Activated T-cell treated with anti-CD3 and anti-CD28 coated beads, Interleukin-2, amount 50 U/mL, for 48 hours (primary cell): ENCODE data around the gene FUCA2.
"Not testable (repeated sequence)": the region's sequence is repeated elsewhere in the genome, so short reads cannot be mapped to it uniquely, and the experiment has no call there.

Source experiments
- DNase-seq, 2 experiments: peaks; one replicate each; pipeline ENCODE4 v3.0.0-alpha.2; 2020

FUCA2 gene

GRCh38 chr6:143490775-143491174 lies 20.7 kb downstream of the FUCA2 start:
- no peak for DNase-seq

GRCh38 chr6:143490244-143490643 lies 21.3 kb downstream of the FUCA2 start:
- no peak for DNase-seq

DNA sequence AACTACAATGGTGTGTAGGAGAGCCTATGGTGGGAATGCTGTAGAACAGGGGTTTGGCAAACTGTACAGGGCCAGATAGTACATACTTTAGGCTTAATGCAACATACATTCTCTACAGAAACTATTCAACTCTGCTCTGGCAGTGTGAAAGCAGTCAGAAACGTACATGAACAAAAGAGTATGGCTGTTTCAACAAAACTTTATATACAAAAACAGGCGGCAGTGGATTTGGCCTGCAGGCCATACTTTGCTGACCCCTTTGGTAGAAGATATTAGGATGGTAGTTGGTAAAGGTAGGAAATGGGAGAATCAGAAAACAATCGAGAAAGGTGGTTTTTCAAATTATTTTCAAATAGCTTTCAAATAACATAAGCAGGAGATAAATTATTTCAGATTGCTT lies 24.8 kb downstream of the FUCA2 start:
- no peak for DNase-seq

GRCh38 chr6:143485967-143486366 lies 25.6 kb downstream of the FUCA2 start:
- no peak for DNase-seq

DNA sequence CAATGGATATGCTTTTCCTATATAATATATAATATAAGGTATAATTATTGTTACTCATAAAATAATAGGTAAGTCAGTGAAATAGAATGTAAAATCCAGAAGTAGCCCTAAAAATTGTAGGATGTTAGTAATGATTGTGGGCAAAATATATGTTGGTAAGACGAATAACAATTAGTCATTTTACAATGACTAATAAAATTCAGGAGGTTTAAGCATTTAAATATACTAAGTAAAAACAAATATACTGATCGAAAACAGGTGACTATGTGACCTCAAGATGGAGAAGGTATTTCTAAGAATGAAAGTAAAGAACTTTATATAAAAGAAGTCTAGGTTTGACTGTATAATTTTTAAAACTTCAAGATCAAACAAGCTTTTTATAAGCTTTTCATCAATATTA lies 28.9 kb downstream of the FUCA2 start:
- DNase-seq: no peak

DNA sequence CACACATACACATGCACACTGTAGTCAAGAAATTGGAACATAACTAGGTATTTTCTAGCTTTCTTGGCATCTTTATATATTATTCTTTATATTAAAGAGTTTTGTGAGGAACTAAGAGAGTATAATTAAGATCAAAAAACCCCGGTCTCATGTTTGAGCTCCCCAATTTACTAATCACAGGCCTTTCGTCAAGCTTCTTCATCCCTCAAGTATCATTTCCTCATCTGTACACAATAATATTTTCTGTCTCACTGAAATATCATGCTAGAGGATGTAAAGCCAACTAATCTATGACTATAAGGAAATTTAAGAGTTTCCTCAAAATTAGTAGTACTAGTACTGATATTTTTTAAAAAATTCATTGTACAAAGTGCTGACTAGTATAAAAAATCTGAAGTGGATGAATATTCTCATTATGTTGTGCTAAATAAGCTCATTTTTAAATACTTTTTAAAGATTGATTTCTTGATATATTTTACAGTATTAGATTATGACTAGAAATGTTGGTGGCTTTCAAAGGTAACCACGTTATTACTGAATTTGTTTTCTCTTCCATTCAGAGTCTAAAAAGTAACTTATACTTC lies 32.9 kb downstream of the FUCA2 start:
- no peak for DNase-seq

DNA sequence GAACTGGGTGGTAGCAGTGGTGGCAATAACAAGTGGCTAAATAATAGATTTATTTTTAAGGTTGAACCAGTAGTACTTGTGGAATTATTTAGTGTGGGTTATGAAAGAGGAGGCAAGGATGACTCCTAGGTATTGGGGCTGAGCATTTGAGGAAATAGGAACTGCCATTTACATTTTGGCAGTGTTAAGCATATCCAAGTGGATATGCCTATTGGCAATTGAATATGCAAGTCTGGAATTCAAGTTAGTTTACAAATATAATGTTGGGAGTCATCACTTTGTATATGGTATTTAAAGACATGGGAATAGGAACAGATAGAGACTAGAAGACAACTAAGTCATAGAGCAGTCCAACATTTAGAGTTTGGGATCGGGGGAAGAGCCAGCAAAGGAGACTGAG lies 35.0 kb downstream of the FUCA2 start:
- no peak for DNase-seq

GRCh38 chr6:143471822-143472221 lies 39.7 kb downstream of the FUCA2 start:
- no peak for DNase-seq

GRCh38 chr6:143468823-143469222 lies 42.7 kb downstream of the FUCA2 start:
- not testable (repeated sequence) for DNase-seq

GRCh38 chr6:143468026-143468425 lies 43.5 kb downstream of the FUCA2 start:
- no peak for DNase-seq

DNA sequence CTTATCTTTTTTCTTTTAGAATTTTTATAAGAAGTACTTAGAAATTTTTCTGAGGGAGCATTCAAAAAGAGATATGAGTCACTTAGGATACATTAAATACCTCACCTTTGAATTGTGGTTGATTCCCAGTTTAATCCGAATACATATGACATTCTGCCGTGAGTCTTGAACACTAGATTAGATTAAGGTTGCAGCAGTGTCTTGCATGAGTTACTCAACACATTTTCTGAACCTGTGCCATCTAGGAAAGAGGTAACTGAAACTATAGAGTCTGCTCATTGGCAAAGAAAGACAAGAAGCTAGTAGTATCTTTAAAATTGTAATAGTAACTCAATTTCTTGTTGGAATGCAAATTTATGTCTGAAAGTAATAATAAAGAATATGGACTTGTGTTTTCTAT lies 46.0 kb downstream of the FUCA2 start:
- no peak for DNase-seq

DNA sequence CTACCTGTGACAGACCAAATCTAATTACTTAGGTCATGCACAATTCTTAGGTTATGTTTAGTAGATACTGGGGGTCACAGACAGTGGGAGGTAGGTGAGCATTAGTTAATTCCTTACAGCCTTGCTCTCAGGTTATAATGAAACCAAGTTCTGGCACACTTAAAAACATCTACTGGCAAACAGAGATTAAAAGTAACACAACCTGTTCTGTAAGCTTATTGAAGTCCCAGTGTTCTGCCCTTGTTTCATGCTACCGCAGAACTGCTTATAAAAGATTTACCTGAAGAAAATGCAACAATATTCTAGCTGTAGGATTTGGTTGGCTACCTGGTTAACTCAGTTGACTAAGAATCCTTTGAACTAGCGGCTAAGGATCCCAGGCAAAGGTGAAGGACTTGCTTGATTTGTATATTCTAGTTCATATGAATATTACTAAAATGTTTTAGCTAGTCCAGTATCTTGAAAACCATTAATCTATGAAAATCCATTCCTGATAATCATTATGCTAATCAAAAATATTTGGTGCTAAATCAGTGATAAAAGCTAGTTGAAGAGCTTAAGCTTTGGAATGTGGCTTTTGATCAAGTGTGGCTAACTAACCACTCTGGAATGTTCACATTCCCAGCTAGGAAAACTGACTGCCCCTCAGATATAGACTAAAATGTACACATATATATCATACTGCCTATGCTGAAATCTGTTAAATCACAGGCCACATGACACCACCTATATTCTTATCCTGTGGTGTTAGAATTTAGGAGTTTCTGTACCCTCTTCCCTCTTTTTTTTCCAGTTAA lies 53.8 kb downstream of the FUCA2 start:
- DNase-seq: no peak

GRCh38 chr6:143451531-143451930 lies 60.0 kb downstream of the FUCA2 start:
- DNase-seq: no peak

DNA sequence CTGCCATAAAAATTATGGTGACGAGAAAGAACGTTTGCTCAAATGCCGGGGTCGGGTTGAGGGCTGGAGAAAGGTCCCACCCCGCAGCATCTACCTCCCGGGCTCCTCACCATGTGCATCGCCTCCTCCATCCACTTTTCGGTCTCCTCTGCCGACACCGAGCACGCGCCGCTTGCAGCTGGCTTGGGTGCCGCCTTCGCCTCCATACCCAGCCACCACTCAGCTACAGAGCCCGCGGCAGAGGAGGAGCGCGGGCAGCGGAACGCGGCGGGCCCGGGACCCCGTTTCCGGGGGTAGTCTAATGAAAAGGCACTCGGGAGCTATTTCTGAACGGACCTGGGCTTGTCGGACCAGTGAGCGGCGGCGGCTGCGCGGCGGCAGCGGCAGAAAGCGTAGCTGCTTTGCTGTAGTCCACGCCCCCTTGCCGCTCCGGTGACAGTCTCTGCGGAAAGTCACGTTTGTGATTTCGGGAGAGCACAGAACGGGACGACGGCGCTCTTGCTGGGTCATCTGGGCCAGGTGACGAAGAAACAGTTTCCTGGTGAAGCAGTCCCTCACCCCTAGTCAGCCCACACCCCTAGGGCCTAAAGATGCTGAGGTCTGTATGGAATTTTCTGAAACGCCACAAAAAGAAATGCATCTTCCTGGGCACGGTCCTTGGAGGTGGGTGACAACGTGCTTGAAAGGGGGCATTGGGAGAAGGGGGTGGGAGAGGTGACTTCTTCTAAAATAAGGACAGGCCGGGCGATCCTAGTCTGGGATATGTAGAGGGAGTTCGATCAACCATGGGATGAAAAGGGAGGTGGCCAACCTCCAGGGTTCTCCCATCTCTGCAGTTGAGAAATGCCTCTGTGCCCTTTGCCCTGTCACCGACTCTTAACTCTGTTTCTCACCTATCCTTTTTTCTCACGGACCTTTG lies 60.8 kb downstream of the FUCA2 start, which contains the start of the genes ADAT2 and PEX3:
Gene ADAT2, minus strand, starts transcription at position 243 of the 919 bp plus-strand sequence. Its CDS starts 37 bp downstream, at position 206.
Gene PEX3, plus strand, starts transcription at position 353 of the 919 bp plus-strand sequence. Its CDS starts 238 bp downstream, at position 591.
- DNase-seq: peak; percentile 94 to 95

- DNase-seq: peak; percentile 68 to 69
These were observed 61.6 kb downstream of the FUCA2 start for GRCh38 chr6:143449714-143450452.

DNA sequence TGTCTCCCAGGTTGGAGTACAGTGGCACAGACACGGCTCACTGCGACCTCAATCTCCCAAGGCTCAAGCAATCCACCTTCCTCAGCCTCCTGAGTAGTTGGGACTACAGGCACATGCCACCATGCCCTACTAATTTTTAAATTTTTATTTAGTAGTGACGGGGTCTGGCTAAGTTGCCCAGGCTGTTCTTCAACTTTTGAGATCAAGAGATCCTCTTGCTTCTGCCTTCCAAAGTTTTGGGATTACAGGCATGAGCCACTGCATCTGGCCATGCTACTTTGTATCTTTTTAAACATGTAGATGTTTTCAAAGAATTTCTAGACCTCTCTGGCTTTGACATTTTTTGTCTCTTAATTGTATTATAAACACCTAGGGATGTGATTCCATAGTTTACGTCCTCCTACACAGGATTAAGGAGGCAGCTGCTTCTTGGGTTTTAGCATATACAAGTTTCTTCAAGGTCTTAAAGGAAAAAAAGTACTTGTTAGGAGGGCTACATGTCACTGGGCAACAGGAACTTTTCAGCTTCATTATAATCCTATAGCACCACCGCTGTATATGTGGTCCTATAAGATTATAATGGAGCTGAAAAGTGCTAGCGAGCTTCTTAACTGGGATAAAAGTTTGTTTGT lies 62.3 kb downstream of the FUCA2 start:
- DNase-seq: no peak

DNA sequence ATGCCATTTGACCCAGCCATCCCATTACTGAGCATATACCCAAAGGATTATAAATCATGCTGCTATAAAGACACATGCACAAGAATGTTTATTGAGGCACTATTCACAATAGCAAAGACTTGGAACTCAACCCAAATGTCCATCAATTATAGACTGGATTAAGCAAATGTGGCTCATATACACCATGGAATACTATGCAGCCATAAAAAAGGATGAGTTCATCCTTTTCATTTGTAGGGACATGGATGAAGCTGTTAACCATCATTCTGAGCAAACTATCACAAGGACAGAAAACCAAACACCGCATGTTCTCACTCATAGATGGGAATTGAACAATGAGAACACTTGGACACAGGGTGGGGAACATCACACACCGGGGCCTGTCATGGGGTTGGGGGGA lies 63.7 kb downstream of the FUCA2 start:
- not testable (repeated sequence) for DNase-seq
